ENCODE data around the gene LRRC56.
A peak's percentile ranks its signal among the peaks of the same experiment; 100 is the strongest.

The LRRC56 gene

GRCh38 chr11:495537-495931, 41.8 kb upstream of the LRRC56 start:
- CTCF ChIA-PET = interaction anchor here (0.5 kb wide), 1 partner anchor 23 kb away, joined by 4 read pairs; no protein-coding TSS in a partner anchor
- POLR2A ChIA-PET (ENCODE audit: low non-redundant PET) = no interaction called here
- peak overlapping the region; percentile 59 for H3K27ac ChIP-seq
- TF ChIP-seq CTCF (conservative IDR thresholded peaks at IDR 0.05; ENCODE audit: low read depth) = no peak
- no peak for DNase-seq (ENCODE audit: low spot score)

- DNase-seq (ENCODE audit: low spot score) = no peak
- no peak for TF ChIP-seq CTCF (conservative IDR thresholded peaks at IDR 0.05; ENCODE audit: low read depth)
- POLR2A ChIA-PET (ENCODE audit: low non-redundant PET) = no interaction called here
- CTCF ChIA-PET = no interaction called here
- peak overlapping the region; percentile 59 for H3K27ac ChIP-seq
Observed at GRCh38 chr11:496834-497564, 40.3 kb upstream of the LRRC56 start.

GRCh38 chr11:497565-498296, 39.6 kb upstream of the LRRC56 start:
- POLR2A ChIA-PET (ENCODE audit: low non-redundant PET) = no interaction called here
- no peak for DNase-seq (ENCODE audit: low spot score)
- CTCF ChIA-PET = interaction anchor here (0.9 to 1.6 kb wide), 2 partner anchors 21 to 50 kb away, joined by 4 to 5 read pairs; no protein-coding TSS in a partner anchor
- H3K27ac ChIP-seq = peak overlapping the region; percentile 98
- TF ChIP-seq CTCF (conservative IDR thresholded peaks at IDR 0.05; ENCODE audit: low read depth) = no peak

- CTCF ChIA-PET = interaction anchor here (0.7 to 1.6 kb wide), 3 partner anchors 20 to 50 kb away, joined by 4 to 6 read pairs (median 5); no protein-coding TSS in a partner anchor
- DNase-seq (ENCODE audit: low spot score) = no peak
- H3K27ac ChIP-seq = peak overlapping the region; percentile 98
- POLR2A ChIA-PET (ENCODE audit: low non-redundant PET) = no interaction called here
- TF ChIP-seq CTCF (conservative IDR thresholded peaks at IDR 0.05; ENCODE audit: low read depth) = no peak
Observed at GRCh38 chr11:498297-499181, 38.8 kb upstream of the LRRC56 start.

- ChIA-PET CTCF (interaction anchor here (1.1 to 1.6 kb wide), 3 partner anchors 19 to 20 kb away, joined by 5 to 6 read pairs (median 5); no protein-coding TSS in a partner anchor), POLR2A (ENCODE audit: low non-redundant PET) (no interaction called here)
- peak overlapping the region; percentile 98 for H3K27ac ChIP-seq
- no peak for TF ChIP-seq CTCF (conservative IDR thresholded peaks at IDR 0.05; ENCODE audit: low read depth)
- no peak for DNase-seq (ENCODE audit: low spot score)
Observed at GRCh38 chr11:499201-500076, 37.9 kb upstream of the LRRC56 start.
